GM12878 (cell line): ENCODE data around the gene SLC1A2. TPM values are rescaled to one million over a fixed set of nuclear protein-coding genes. Genes with fewer than 3 reads are reported as not detected.
A peak's percentile ranks its signal among the peaks of the same experiment; 100 is the strongest.

Source experiments
- ATAC-seq: fragments of 200-7000 bp; cut with Tn5 transposase; 3 replicates; pipeline ENCODE4 v1.9.1; 2020; ENCODE audit warnings: mild to moderate bottlenecking, moderate library complexity
- BruUV-seq: library from RNA; stranded (reverse); fragments of 400-500 nt; replicated peaks from 2 replicates; lab custom pipeline; 2021; lab: Mats Ljungman, UMichigan
- CTCF ChIA-PET: fragments of 300-600 bp; sonication (Branson Sonifier 250); formaldehyde crosslinking; extraction: SDS; loops from one replicate; lab custom pipeline; 2021; ENCODE audit warnings: inconsistent platforms; lab: Yijun Ruan, JAX
- POLR2A ChIA-PET: fragments of 350-600 bp; formaldehyde crosslinking; extraction: SDS; loops from one replicate; lab custom pipeline; 2021; ENCODE audit warnings: inconsistent platforms; lab: Charles Lee
- RAD21 ChIA-PET: fragments of 300-600 bp; sonication (Branson Sonifier 250); formaldehyde crosslinking; loops from one replicate; lab custom pipeline; 2023; ENCODE audit warnings: antibody characterized with exemption; ENCODE audit not compliant: unreplicated experiment; lab: Charles Lee
- SMC1A ChIA-PET: fragments of 300-600 bp; sonication (Branson Sonifier 250); formaldehyde crosslinking; loops from one replicate; lab custom pipeline; 2023; ENCODE audit not compliant: unreplicated experiment, uncharacterized antibody; lab: Charles Lee
- DNase-seq: peaks from one replicate; pipeline ENCODE4 v3.0.0-alpha.2; 2011; ENCODE audit warnings: low read depth, low spot score
- FAIRE-seq: peaks from 3 replicates; lab custom pipeline; 2011; peaks lifted over from hg19 to GRCh38; lab: Jason Lieb, UNC
- H2AFZ ChIP-seq: 2 replicates; pipeline ENCODE4 v1.6.0; 2011; ENCODE audit warnings: low read depth, low read length, control low read depth; ENCODE audit not compliant: control insufficient read depth
- H3K27ac ChIP-seq: 2 replicates; pipeline ENCODE4 v1.5.1; 2011; ENCODE audit warnings: control low read depth; ENCODE audit not compliant: control insufficient read depth, insufficient read depth
- H3K27me3 ChIP-seq, 2 experiments: replicated peaks in 1 of 2; 2 replicates each; pipeline versions ENCODE4 v1.6.0 to v1.6.1; 2011; ENCODE audit warnings: low read length in 1 of 2; ENCODE audit not compliant: control insufficient read depth in 2 of 2, insufficient read depth in 2 of 2
- H3K36me3 ChIP-seq, 2 experiments: 2 replicates each; pipeline ENCODE4 v1.5.1; 2011; ENCODE audit warnings: low read length in 1 of 2; ENCODE audit not compliant: control insufficient read depth in 2 of 2, insufficient read depth in 2 of 2
- H3K4me1 ChIP-seq: 2 replicates; pipeline ENCODE4 v1.6.1; 2011; ENCODE audit warnings: mild to moderate bottlenecking, low read length, moderate library complexity, mixed read lengths; ENCODE audit not compliant: control insufficient read depth, insufficient read depth
- H3K4me2 ChIP-seq: 2 replicates; pipeline ENCODE4 v1.6.0; 2011; ENCODE audit warnings: control low read depth; ENCODE audit not compliant: control insufficient read depth, insufficient read depth
- H3K4me3 ChIP-seq: fragments of 200-600 bp; sonication (generic); 2 replicates; pipeline ENCODE4 v1.5.1; 2016
- H3K79me2 ChIP-seq: 2 replicates; pipeline ENCODE4 v1.6.0; 2011; ENCODE audit warnings: low read length; ENCODE audit not compliant: control insufficient read depth, insufficient read depth
- H3K9ac ChIP-seq: 2 replicates; pipeline ENCODE4 v1.8.0; 2011; ENCODE audit warnings: low read length, control low read depth, mixed read lengths; ENCODE audit not compliant: control insufficient read depth, insufficient read depth
- H3K9me3 ChIP-seq: replicated peaks from 3 replicates; pipeline ENCODE4 v1.5.1; 2011; ENCODE audit warnings: mild to moderate bottlenecking, low read length; ENCODE audit not compliant: control insufficient read depth, insufficient read depth
- H4K20me1 ChIP-seq: 2 replicates; pipeline ENCODE4 v1.6.0; 2011; ENCODE audit not compliant: control insufficient read depth, insufficient read depth
- BMI1 ChIP-seq: fragments of 450-650 bp; IDR thresholded peaks from 2 replicates; pipeline ENCODE4 v1.6.1; 2016; ENCODE audit warnings: mild to moderate bottlenecking, moderate library complexity, borderline replicate concordance
- BRCA1 ChIP-seq: IDR thresholded peaks from 2 replicates; pipeline ENCODE4 v1.6.1; 2011; ENCODE audit warnings: low read depth, low read length, improper control_type of control experiment
- EZH2 ChIP-seq: IDR thresholded peaks from 2 replicates; pipeline ENCODE4 v1.6.1; 2012; ENCODE audit warnings: low read depth, mild to moderate bottlenecking, control low read depth, inconsistent platforms, low read length, borderline replicate concordance; ENCODE audit not compliant: control insufficient read depth
- GABPA ChIP-seq: IDR thresholded peaks from 2 replicates; pipeline ENCODE4 v1.6.1; 2014; ENCODE audit warnings: antibody characterized with exemption, low read depth, mild to moderate bottlenecking, inconsistent platforms
- HDGF ChIP-seq: fragments of 450-650 bp; IDR thresholded peaks from 2 replicates; pipeline ENCODE4 v1.6.1; 2016; ENCODE audit warnings: antibody characterized with exemption
- POLR2AphosphoS2 ChIP-seq: IDR thresholded peaks from 2 replicates; pipeline ENCODE4 v1.6.1; 2011; ENCODE audit warnings: low read depth, mild to moderate bottlenecking, low read length, improper control_type of control experiment, moderate library complexity
- POU2F2 ChIP-seq: IDR thresholded peaks from 3 replicates; pipeline ENCODE4 v1.6.1; 2011; ENCODE audit warnings: low read depth, mild to moderate bottlenecking, low read length, borderline replicate concordance
- RAD21 ChIP-seq: IDR thresholded peaks from 2 replicates; pipeline ENCODE4 v1.6.1; 2011; ENCODE audit warnings: mild to moderate bottlenecking, low read depth, low read length, moderate library complexity; ENCODE audit not compliant: insufficient read depth
- RAD51 ChIP-seq: fragments of 450-650 bp; IDR thresholded peaks from 2 replicates; pipeline ENCODE4 v1.6.1; 2016; ENCODE audit warnings: moderate library complexity, mild to moderate bottlenecking, inconsistent platforms
- RBBP5 ChIP-seq: fragments of 200-600 bp; sonication (generic); conservative IDR thresholded peaks from 2 replicates; pipeline ENCODE4 v1.6.1; 2016
- SMARCA5 ChIP-seq: fragments of 450-650 bp; IDR thresholded peaks from 2 replicates; pipeline ENCODE4 v1.6.1; 2017; ENCODE audit warnings: mild to moderate bottlenecking
- TCF3 ChIP-seq: IDR thresholded peaks from 2 replicates; pipeline ENCODE4 v1.6.1; 2012; ENCODE audit warnings: low read depth, mild to moderate bottlenecking, low read length, borderline replicate concordance; ENCODE audit not compliant: insufficient read depth
- ZNF384 ChIP-seq: IDR thresholded peaks from 2 replicates; pipeline ENCODE4 v1.6.1; 2012; ENCODE audit warnings: low read depth, mild to moderate bottlenecking, low read length, improper control_type of control experiment, borderline replicate concordance
- WGBS: methylation state at CpG from one replicate; pipeline ENCODE4 v1.1.6; 2016; ENCODE audit warnings: low lambda C conversion rate; ENCODE audit not compliant: insufficient replicate concordance, insufficient coverage; ENCODE audit errors: missing lambda C conversion rate; 5-methylcytosine and 5-hydroxymethylcytosine counted together
- in situ Hi-C: fragments of 300-500 bp; cut with MboI; formaldehyde crosslinking; loops from 9 replicates; pipeline ENCODE4 v1.14.3; 2018; ENCODE audit warnings: mixed read lengths
- intact Hi-C: fragments of 100-400 bp; cut with micrococcal nuclease; formaldehyde crosslinking; loops from one replicate; pipeline ENCODE4 v1.14.2; 2022; ENCODE audit not compliant: unreplicated experiment
- polyA plus RNA-seq, 11 experiments: library from polyadenylated mRNA; depleted of rRNA in 4 of 11; unstranded in 6 of 11; stranded (reverse) in 5 of 11; fragments of >200 nt; fragmentation: Nextera tagmentation in 4 of 11; fragmentation: Illumina TruSeq in 1 of 11; extraction: Ambion mirVana in 4 of 11; extraction: Trizol in 1 of 11; gene quantifications; 1 replicate in 1 of 11; 2 replicates in 10 of 11; pipeline versions ENCODE4 v1.2.1 to v1.2.3, GENCODE V29; 2011 to 2016; ENCODE audit warnings: inconsistent platforms in 2 of 11, missing spikeins in 2 of 11, low read depth in 1 of 11
- total RNA-seq, 4 experiments: library from RNA; depleted of rRNA in 3 of 4; stranded (reverse); fragments of >200 nt in 3 of 4; fragmentation: Illumina TruSeq in 1 of 4; extraction: Trizol in 1 of 4; gene quantifications; 2 replicates each; pipeline versions ENCODE4 v1.2.1 to v1.2.3, GENCODE V29; 2013 to 2021
- TF ChIP-seq, protein P1 (sequence below): fragments of 450-650 bp; IDR thresholded peaks from 2 replicates; pipeline ENCODE4 v1.6.1; 2018; ENCODE audit warnings: borderline replicate concordance, mild to moderate bottlenecking; ENCODE audit not compliant: partially characterized antibody

The SLC1A2 gene
- total and polyA plus RNA-seq, 10 of the 15 experiments (the other 5 are each of a cell fraction or from before 2014, with no cell fraction given), result 0.01 to 0.84 (median 0.22) TPM; not detected in 1

DNA sequence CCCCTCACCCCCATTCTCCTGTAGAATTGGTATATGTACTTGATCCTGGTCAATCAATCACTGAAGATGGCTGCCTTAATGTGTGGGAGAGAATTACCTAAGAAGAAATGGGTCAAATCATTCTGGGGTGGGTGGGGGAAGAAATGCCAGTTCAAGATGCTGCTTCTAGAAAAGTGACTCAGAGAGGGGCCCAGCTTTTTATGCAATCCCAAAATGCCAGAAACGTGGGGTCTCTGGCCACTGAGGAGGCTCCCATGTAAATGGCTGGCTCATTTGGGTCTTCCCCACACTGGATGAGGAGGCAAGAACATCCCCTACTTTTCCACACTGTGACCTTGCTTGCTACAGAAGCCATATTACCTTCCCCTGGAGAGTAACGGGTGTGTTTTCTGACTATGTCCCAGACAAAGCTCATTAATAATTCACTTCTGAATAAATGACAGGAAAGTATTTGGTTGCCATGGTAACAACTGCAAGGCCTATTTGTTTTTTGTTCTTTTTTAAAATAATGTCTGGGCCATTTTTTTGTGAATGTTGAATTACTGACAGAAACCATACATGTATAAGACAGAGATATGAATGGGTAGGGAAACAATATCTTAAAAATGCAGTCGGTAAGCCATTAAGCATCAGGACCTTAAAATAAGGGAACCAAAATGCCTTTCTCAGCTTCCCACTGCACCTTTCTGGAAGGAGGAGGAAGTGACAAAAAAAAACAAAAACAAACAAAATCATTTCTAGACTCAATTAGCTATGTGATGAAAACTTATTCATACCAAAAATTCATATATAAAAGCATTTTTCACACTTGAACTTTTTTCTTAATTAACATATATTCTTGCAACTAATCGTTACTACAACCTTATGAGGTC is 32.0 kb downstream of the SLC1A2 start:
- ChIA-PET CTCF (interaction anchor here (1.0 to 1.7 kb wide), 4 partner anchors 461 to 875 kb away, joined by 3 to 4 read pairs (median 3); no protein-coding TSS in a partner anchor), SMC1A (interaction anchor here (1.1 to 2.0 kb wide), 8 partner anchors 10 to 453 kb away, joined by 3 to 5 read pairs (median 4); no protein-coding TSS in a partner anchor), POLR2A (no interaction called here), RAD21 (interaction anchor here (1.0 to 1.3 kb wide), 3 partner anchors 31 to 74 kb away, joined by 3 read pairs; no protein-coding TSS in a partner anchor)
- Histone ChIP-seq H3K27ac (no peak overlapping the region), H4K20me1 (no peaks in the 10 kb centered on the region), H3K9me3 (no peaks in the 10 kb centered on the region; the same call in 2 of the 3 replicates), H3K4me2 (no peak overlapping the region), H2AFZ (no peak overlapping the region), H3K27me3 (no peaks in the 10 kb centered on the region), H3K9ac (no peak overlapping the region), H3K4me3 (no peak overlapping the region), H3K79me2 (no peaks in the 10 kb centered on the region), H3K36me3 (no peaks in the 10 kb centered on the region), H3K4me1 (peaks cover 22% of the 10 kb centered on the region)
- 53% methylated on average over 4 of the region's 4 CpGs for WGBS
- no peak for DNase-seq
- no TSS peak for BruUV-seq
- no peak for FAIRE-seq
- no peak for ATAC-seq
- TF ChIP-seq BMI1 (peak; percentile 85), GABPA (no peak)
- intact Hi-C loops, result no loop called here
- in situ Hi-C loops, result no loop called here

DNA sequence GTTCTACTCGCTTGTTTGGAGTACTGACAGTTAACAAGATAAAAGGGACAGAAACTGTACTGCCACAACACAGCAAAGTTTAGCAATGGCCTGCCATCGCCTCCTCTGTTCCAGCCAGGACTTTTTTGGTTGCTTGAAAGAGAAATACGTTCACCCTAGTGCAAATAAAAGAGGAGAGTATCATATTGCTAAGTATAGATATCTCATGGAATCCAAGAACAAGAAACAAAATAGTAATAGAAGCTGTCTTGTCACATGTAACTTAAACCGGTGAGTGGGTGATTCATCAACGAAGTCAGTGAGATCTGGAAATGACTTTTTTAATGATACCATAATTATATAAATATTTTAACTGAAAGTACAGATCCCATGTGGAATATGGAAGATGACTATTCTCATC is 35.4 kb downstream of the SLC1A2 start:
- 79% methylated on average over 5 of the region's 5 CpGs for WGBS
- Histone ChIP-seq H3K27me3 (no peaks in the 10 kb centered on the region), H3K9ac (no peak overlapping the region), H3K79me2 (no peaks in the 10 kb centered on the region), H3K36me3 (no peaks in the 10 kb centered on the region), H3K27ac (no peak overlapping the region), H3K4me2 (no peak overlapping the region), H3K9me3 (no peaks in the 10 kb centered on the region; the same call in 2 of the 3 replicates), H4K20me1 (no peaks in the 10 kb centered on the region), H3K4me1 (no peaks in the 10 kb centered on the region), H3K4me3 (no peak overlapping the region), H2AFZ (no peak overlapping the region)
- no TSS peak for BruUV-seq
- ChIA-PET CTCF (interaction anchor here (1.4 kb wide), 1 partner anchor 920 kb away, joined by 3 read pairs; no protein-coding TSS in a partner anchor), RAD21 (no interaction called here), SMC1A (interaction anchor here (0.5 to 1.2 kb wide), 2 partner anchors 8 to 376 kb away, joined by 3 to 4 read pairs; no protein-coding TSS in a partner anchor), POLR2A (no interaction called here)
- DNase-seq, result no peak
- no peak for FAIRE-seq
- ATAC-seq, result no peak
- in situ Hi-C loops (no loop called here), intact Hi-C loops (no loop called here)
- TF ChIP-seq TCF3 (no peak), RBBP5 (no peak), RAD51 (no peak), POLR2AphosphoS2 (no peak), BRCA1 (no peak), ZNF384 (no peak), RAD21 (no peak), HDGF (no peak), EZH2 (no peak), SMARCA5 (no peak), POU2F2 (no peak)
- TF ChIP-seq, protein P1, sequence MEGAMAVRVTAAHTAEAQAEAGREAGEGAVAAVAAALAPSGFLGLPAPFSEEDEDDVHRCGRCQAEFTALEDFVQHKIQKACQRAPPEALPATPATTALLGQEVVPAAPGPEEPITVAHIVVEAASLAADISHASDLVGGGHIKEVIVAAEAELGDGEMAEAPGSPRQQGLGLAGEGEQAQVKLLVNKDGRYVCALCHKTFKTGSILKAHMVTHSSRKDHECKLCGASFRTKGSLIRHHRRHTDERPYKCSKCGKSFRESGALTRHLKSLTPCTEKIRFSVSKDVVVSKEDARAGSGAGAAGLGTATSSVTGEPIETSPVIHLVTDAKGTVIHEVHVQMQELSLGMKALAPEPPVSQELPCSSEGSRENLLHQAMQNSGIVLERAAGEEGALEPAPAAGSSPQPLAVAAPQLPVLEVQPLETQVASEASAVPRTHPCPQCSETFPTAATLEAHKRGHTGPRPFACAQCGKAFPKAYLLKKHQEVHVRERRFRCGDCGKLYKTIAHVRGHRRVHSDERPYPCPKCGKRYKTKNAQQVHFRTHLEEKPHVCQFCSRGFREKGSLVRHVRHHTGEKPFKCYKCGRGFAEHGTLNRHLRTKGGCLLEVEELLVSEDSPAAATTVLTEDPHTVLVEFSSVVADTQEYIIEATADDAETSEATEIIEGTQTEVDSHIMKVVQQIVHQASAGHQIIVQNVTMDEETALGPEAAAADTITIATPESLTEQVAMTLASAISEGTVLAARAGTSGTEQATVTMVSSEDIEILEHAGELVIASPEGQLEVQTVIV, result no peak
